T47D (cell line): Measurements from ENCODE around the gene LRP2.
"Not testable (repeated sequence)": the region's sequence is repeated elsewhere in the genome, so short reads cannot be mapped to it uniquely, and the experiment has no call there.

Experiments used
- DNase-seq, 2 experiments: peaks; one replicate each; pipeline versions ENCODE4 v3.0.0 to v3.0.0-alpha.2; 2011 to 2012; ENCODE audit warnings: low read depth in 1 of 2, low spot score in 1 of 2
- JUND ChIP-seq: IDR thresholded peaks from 2 replicates; pipeline ENCODE4 v1.6.1; 2012; ENCODE audit warnings: low read depth
- in situ Hi-C: cut with HindIII; loops from 2 replicates; pipeline ENCODE4 v1.10.0; 2016; ENCODE audit warnings: low sequenced_read_pairs, low pct_unique_long_range_greater_than_20kb

The LRP2 gene

DNA sequence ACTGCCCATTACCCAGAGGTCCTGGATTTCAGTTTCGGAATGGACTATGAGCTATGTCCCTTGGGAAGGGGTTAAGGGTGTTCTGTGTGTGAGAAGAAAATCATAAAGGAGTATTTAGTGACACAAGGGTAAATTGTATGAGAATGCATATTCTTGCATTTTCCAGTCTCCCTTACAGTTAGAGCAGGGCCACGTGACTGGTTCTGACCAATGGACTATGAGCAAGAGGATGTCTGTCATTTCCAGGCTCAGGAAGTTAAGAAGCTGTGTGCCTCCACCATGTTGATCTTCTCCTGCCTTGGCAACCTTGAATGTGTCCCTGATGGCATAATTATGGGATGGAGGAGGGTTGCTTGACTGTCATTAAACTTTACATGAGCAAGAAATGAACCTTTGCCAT lies 198.0 kb downstream of the LRP2 start:
- no peak for TF ChIP-seq JUND
- DNase-seq, result no peak
- in situ Hi-C loops, result no loop called here

DNA sequence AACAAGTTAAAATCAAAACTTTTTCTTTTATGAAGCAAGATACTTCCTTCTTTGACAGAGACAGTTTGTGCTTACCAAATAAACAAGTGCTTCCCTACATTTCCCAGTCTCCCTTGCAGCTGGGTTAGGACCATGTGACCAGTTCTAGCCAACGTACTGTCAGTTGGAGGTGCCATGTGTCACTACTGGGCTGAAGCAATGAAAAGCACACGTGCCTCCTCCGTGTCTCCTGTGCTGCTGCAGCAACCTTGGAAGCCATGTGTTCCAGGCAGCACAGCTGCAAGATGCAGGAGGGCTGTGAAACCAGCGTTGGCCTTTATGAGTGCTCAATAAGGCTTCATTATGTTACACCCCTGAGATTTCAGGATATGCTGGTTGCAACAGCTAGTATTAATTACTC lies 199.7 kb downstream of the LRP2 start:
- in situ Hi-C loops, result no loop called here
- TF ChIP-seq JUND, result no peak

DNA sequence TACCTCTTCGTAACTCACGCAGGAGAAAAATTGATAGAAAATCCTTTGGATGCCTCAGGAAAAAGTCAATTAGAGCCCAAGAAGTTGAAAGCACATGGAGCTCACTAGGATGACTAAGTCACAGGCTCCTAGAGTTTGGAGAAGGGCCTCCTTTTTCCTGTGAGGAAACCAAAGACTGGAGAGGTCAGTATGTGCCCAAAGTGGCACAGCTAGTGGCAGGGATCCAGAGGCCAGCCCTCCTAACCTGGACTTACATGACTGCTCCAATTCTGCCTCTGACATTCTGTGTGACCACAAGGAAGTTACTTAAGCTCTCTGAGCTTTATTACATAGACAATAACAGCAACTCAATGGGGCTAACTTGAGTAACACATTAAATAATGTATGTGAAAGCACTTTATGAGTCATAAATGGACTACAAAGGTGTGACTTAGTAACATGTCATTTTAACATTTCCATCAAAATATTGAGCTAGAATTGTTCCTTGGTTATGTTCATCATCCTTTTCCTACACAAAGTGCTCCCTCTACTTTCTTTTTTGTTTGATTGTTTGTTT lies 201.3 kb downstream of the LRP2 start:
- no peak for TF ChIP-seq JUND
- in situ Hi-C loops, result no loop called here

More for the DNA sequence above, 199.7 kb downstream of the LRP2 start:
- DNase-seq, result peak in 1 of 2 experiments; percentile 1

DNA sequence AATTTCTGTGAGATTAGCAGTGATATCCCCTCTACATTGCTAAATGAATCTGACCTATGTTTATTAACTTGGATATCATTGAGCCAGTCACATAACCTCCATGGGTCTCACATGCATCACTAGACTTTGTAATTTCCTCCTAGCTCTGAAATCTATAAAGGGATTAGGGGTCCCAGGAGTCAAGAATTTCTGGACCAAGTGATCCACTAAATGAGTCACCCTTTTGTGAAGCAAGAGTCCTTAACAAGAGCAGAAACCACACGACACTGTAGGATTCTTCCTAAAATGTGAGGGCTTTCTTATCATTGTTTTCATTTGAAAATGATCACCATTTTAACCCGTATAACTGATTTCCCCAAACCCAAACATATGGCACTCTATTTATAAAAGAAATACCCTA lies 202.6 kb downstream of the LRP2 start:
- in situ Hi-C loops, result no loop called here

More for the DNA sequence above, 201.3 kb downstream of the LRP2 start:
- no peak for DNase-seq

DNA sequence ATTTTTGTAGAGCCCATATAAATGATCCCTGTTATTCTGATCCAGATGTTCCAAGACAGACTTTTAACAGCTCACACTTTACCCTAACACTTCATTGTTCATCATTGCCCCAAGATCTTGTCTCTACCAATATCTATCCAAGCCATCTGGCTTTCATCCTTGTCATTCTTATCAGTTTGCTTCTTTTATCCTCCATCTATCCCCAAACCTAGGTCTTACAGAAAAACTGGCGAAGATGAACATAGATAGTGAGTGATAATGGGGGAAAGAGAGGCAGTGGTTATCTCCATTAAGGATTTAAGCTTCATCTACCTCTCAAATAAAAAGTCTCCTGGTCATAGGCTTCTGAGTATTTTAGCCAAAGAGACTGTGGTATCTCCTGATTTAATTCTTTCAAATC lies 203.5 kb downstream of the LRP2 start:
- no peak for TF ChIP-seq JUND
- in situ Hi-C loops, result no loop called here
- DNase-seq, result no peak

More for the DNA sequence above, 202.6 kb downstream of the LRP2 start:
- no peak for DNase-seq
- no peak for TF ChIP-seq JUND

DNA sequence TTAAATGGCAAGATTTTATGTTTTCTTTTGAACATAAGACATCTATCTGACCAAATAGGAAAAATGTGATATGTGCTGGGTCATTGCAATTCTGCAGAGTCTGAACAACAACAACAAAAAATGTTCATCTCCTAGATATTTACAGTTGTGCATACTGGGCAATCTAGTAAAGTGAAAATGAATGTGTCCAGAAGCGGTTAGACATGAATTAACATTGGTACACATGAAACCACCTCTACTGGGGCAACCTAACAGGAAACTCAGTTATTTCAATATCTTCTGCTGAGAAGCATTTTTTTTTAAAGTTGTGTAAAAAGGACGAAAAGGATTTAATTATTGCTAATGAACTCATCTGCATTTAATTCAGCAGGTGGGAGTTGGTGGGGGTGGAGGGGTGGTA lies 216.1 kb downstream of the LRP2 start:
- in situ Hi-C loops, result no loop called here
- TF ChIP-seq JUND, result no peak

DNA sequence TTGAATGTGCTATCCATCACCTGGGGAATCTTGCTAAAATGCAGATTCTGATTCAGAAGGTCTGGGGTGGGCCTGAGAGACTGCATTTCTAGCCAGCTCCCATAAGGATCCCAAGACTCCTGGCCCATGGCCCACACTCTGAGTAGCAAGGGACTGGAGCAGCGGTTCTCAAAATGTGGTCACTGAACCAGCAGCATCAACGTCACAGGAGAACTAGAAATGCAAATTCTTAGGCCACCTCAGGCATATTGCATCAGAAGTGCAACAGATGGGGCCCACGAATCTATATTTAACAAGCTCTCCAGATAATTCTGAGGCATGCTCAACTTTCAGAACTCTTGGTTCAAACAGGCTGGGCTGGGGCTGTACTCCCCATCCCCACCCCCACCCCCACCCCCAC lies 218.3 kb downstream of the LRP2 start:
- in situ Hi-C loops, result no loop called here

More for the DNA sequence above, 216.1 kb downstream of the LRP2 start:
- DNase-seq, result no peak

DNA sequence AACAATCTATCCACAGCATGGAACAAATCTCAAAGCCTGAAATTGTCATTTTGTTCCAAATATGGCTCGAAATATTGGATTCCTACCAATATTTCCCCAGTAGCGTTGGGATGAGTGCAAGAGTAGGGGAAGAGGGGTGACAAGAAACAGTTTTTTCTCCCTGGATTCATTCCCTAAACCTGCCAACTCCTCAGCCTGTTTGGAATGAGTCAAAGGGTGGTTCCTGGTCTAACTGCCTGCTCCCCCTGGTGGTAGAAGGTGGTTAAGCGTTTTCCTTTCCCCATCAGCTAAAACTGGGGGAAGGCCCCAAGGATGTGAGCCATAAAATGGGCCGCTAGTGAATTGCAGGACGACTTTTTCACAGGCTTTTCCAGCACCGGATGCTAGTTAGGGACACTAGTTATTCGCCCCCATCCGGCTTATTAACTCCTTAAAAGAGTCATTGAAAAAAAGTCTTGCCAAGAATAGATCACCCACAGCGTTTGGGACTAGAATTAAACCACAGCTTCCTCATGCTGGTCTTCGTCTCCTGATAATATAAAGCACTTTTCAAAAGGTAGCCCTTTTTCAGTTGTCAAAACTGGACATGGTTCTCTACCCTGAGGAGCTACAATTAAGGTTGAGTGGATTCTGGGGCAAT lies 220.5 kb downstream of the LRP2 start:
- no peak for TF ChIP-seq JUND
- in situ Hi-C loops, result no loop called here
- DNase-seq, result peak in 1 of 2 experiments; percentile 59

More for the DNA sequence above, 218.3 kb downstream of the LRP2 start:
- no peak for TF ChIP-seq JUND
- DNase-seq, result no peak

DNA sequence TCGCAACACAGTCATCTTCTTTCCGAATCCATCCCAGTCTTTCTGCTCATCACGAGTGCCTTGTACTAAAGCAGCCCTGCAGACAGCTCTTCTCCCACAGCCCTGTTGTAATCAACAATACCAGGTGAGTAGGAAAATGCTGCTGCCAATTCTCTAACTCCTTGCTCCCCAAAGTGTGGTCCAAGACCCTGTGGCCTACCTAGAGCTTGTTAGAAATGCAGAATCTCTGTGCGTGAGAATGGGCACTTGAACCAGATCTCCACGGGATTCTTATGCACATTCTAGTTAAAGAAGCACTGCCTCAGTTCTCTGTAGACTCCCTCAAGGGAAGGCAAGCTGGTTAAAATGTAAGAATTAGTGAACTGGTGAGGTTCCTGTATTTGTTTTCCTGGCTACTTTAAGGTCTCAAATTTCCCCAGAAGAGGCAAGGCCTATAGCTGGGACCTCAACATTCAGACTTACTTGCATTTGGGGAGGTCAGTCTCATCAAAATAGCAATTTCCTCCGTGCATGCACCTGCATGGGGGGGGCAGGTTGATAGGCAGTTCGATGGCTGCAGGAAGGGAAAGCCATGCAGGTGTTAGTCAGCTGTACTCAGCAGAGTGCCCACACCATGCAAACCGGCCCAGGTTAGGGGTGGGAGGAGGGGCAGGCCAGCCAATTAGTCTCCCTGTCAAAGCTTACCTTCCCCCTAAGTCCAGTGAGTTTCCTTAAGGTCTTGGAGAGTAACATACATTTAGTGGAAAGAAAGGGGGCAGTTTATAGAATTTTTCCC lies 222.2 kb downstream of the LRP2 start:
- TF ChIP-seq JUND, result no peak
- in situ Hi-C loops, result no loop called here
- no peak for DNase-seq

DNA sequence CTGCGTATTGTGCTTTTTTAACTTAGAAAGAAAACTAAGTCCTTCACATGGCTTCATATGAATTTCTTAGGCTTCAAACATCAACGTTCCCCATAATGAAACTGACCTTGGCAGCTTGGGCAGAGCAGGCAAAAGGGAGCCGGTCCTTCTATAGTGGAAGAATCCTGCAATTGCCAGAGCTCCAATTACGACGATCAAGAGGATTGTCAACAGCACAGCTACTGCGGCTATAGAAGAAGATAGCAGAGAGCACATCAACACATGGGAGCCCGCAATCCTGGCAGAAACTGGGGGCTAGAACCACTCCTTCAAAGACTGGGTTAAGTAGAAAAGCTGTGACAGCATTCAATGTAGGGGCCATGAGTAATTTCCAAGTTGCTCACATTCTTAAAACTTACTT lies 223.2 kb downstream of the LRP2 start:
- in situ Hi-C loops, result no loop called here
- TF ChIP-seq JUND, result no peak
- no peak for DNase-seq

DNA sequence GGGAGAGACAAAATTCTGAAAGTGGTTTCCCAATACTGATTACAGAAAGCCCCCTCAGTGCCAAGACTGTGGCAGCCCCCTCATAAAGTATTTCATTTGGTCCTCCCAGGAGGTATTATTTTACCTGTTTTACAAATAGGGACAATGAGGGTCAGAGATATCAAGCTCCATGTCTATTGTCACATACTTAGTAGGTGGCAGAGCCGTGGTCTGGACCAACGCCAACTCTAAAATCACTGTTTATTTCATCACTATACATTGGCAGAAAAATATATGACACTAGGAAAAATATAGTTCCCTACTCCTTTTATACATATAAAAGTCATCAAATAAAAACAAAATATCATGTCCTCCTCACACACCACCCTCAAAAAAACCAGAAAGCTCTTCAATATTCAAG lies 224.4 kb downstream of the LRP2 start:
- in situ Hi-C loops, result no loop called here
- DNase-seq, result no peak
- no peak for TF ChIP-seq JUND

DNA sequence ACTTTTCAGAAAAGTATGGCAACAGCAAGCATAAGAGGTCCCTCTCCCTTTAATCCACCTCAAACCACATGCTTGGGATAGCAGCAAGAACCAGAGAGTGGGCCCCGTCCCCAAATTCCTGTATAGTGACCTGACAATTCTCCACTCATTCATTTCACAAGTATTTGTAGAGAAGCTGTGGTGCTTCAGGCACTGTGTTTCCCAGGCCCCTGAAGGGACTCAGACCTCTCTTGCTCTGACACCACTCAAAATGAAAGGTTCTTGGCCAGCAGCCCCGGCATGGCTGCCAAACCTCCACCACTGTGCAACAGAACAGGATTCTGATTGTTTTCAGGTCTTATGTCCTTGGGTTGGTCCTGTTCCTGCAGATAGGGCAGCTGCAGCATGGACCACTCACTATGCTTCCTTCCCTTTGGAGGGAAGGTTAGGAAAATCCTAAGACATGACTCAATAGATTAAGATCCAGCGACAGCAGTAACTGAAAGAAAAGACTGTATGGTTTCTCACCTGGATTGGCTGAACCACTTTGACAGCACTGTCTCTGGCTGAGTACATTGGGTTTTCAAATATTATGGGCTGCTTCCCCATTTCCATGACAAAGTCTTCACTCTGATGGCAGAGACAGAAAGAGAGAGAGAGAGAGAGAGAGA lies 225.3 kb downstream of the LRP2 start:
- TF ChIP-seq JUND, result no peak
- no peak for DNase-seq
- in situ Hi-C loops, result no loop called here

DNA sequence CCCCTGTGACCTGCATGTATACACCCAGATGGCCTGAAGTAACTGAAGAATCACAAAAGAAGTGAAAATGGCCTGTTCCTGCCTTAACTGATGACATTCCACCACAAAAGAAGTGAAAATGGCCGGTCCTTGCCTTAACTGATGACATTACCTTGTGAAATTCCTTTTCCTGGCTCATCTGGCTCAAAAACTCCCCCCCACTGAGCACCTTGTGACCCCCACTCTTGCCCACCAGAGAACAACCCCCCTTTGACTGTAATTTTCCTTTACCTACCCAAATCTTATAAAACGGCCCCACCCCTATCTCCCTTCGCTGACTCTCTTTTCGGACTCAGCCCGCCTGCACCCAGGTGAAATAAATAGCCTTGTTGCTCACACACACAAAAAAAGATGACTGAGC lies 225.9 kb downstream of the LRP2 start:
- in situ Hi-C loops, result not testable (repeated sequence)

DNA sequence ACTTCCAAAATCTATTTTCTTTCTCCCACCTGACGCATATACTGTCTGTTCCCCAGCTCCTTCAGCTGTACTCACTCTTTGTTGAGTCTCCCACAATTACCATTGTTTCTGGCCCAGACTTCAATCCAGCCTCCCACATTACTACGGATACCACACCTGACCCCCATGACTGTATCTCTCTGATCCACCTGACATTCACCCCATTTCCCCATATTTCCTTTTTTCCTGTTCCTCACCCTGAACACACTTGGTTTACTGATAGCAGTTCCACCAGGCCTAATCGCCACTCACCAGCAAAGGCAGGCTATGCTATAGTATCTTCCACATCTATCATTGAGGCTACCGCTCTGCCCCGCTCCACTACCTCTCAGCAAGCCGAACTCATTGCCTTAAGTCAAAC lies 228.1 kb downstream of the LRP2 start:
- DNase-seq, in situ Hi-C loops: not testable (repeated sequence)

More for the DNA sequence above, 225.9 kb downstream of the LRP2 start:
- not testable (repeated sequence) for DNase-seq
